ENCODE results near the gene GIMAP5.

GRCh38 chr7:150738591-150739001 is 1.4 kb downstream of the GIMAP5 start:
- TF ChIP-seq CTCF (IDR thresholded peaks at IDR 0.05; ENCODE audit: low read depth, low read length): no peak
- no peak for TF ChIP-seq EZH2phosphoT487 (IDR thresholded peaks at IDR 0.05; ENCODE audit: low read depth)
